Trophoblast cell (in vitro differentiated cells and primary cell): ENCODE measurements around the gene SLC35B2.

Source experiments
- DNase-seq, 2 donors: peaks; one replicate each; pipeline ENCODE4 v3.0.0-alpha.2; 2016
- H2AFZ ChIP-seq: 2 replicates; pipeline ENCODE4 v1.6.1; 2013; ENCODE audit warnings: low read length, moderate library complexity, mild to moderate bottlenecking; ENCODE audit not compliant: insufficient read depth, poor library complexity
- H2AK5ac ChIP-seq: 2 replicates; pipeline ENCODE4 v1.6.1; 2013; ENCODE audit warnings: mild to moderate bottlenecking, low read length
- H2BK120ac ChIP-seq: 2 replicates; pipeline ENCODE4 v1.6.1; 2013; ENCODE audit warnings: low read length, mild to moderate bottlenecking, moderate library complexity; ENCODE audit not compliant: insufficient read depth, poor library complexity
- H2BK12ac ChIP-seq: 2 replicates; pipeline ENCODE4 v1.6.1; 2013; ENCODE audit warnings: mild to moderate bottlenecking, low read length, moderate library complexity
- H2BK5ac ChIP-seq: 2 replicates; pipeline ENCODE4 v1.6.1; 2013; ENCODE audit warnings: low read length, low read depth, moderate library complexity, mild to moderate bottlenecking; ENCODE audit not compliant: poor library complexity
- H3K14ac ChIP-seq: 2 replicates; pipeline ENCODE4 v1.6.1; 2013; ENCODE audit warnings: mild to moderate bottlenecking, low read length
- H3K18ac ChIP-seq: 2 replicates; pipeline ENCODE4 v1.6.1; 2013; ENCODE audit warnings: mild to moderate bottlenecking, low read length
- H3K23ac ChIP-seq: 2 replicates; pipeline ENCODE4 v1.6.1; 2013; ENCODE audit warnings: low read length
- H3K27ac ChIP-seq: 2 replicates; pipeline ENCODE4 v1.5.1; 2013; ENCODE audit warnings: low read depth, mild to moderate bottlenecking, inconsistent platforms, low read length, moderate library complexity
- H3K27me3 ChIP-seq: 2 replicates; pipeline ENCODE4 v1.6.1; 2013; ENCODE audit warnings: inconsistent platforms, mild to moderate bottlenecking, low read length, moderate library complexity; ENCODE audit not compliant: insufficient read depth
- H3K36me3 ChIP-seq, 2 experiments: 1 replicate in 1 of 2; 2 replicates in 1 of 2; pipeline ENCODE4 v1.6.1; 2013; ENCODE audit warnings: low read length in 2 of 2, mild to moderate bottlenecking in 2 of 2, moderate library complexity in 1 of 2; ENCODE audit not compliant: insufficient read depth in 2 of 2, control insufficient read depth in 1 of 2
- H3K4ac ChIP-seq: 2 replicates; pipeline ENCODE4 v1.6.1; 2013; ENCODE audit warnings: low read depth, mild to moderate bottlenecking, low read length, moderate library complexity
- H3K4me1 ChIP-seq, 2 experiments: 1 replicate in 1 of 2; 2 replicates in 1 of 2; pipeline ENCODE4 v1.6.1; 2013; ENCODE audit warnings: low read length in 2 of 2, mild to moderate bottlenecking in 2 of 2, moderate library complexity in 1 of 2; ENCODE audit not compliant: insufficient read depth in 2 of 2, control insufficient read depth in 1 of 2
- H3K4me2 ChIP-seq: 2 replicates; pipeline ENCODE4 v1.6.1; 2013; ENCODE audit warnings: inconsistent platforms, mild to moderate bottlenecking, low read length, moderate library complexity
- H3K4me3 ChIP-seq: 2 replicates; pipeline ENCODE4 v1.5.1; 2013; ENCODE audit warnings: mild to moderate bottlenecking, low read depth, low read length, inconsistent platforms
- H3K79me1 ChIP-seq: one replicate; pipeline ENCODE4 v1.6.1; 2013; ENCODE audit warnings: low read length
- H3K79me2 ChIP-seq: 2 replicates; pipeline ENCODE4 v1.6.1; 2013; ENCODE audit warnings: low read length, mild to moderate bottlenecking; ENCODE audit not compliant: control insufficient read depth, insufficient read depth, poor library complexity
- H3K9ac ChIP-seq: 2 replicates; pipeline ENCODE4 v1.6.1; 2013; ENCODE audit warnings: mild to moderate bottlenecking, low read length
- H3K9me3 ChIP-seq: 2 replicates; pipeline ENCODE4 v1.6.1; 2013; ENCODE audit warnings: low read depth, mild to moderate bottlenecking, control low read depth, inconsistent platforms, low read length; ENCODE audit not compliant: insufficient read depth
- H4K12ac ChIP-seq: 2 replicates; pipeline ENCODE4 v1.6.1; 2013; ENCODE audit warnings: low read depth, mild to moderate bottlenecking, low read length, moderate library complexity
- H4K8ac ChIP-seq: 2 replicates; pipeline ENCODE4 v1.6.1; 2013; ENCODE audit warnings: low read depth, mild to moderate bottlenecking, low read length, moderate library complexity
- H4K91ac ChIP-seq: one replicate; pipeline ENCODE4 v1.6.1; 2013; ENCODE audit warnings: low read depth, mild to moderate bottlenecking, low read length, moderate library complexity
- WGBS: extraction: QIAGEN DNeasy Blood & Tissue Kit; methylation state at CpG from one replicate; pipeline ENCODE4 v1.1.7; 2013; ENCODE audit warnings: missing lambda C conversion rate; ENCODE audit not compliant: insufficient read length, insufficient coverage; ENCODE audit errors: extremely low coverage; 5-methylcytosine and 5-hydroxymethylcytosine counted together

SLC35B2 gene

DNA sequence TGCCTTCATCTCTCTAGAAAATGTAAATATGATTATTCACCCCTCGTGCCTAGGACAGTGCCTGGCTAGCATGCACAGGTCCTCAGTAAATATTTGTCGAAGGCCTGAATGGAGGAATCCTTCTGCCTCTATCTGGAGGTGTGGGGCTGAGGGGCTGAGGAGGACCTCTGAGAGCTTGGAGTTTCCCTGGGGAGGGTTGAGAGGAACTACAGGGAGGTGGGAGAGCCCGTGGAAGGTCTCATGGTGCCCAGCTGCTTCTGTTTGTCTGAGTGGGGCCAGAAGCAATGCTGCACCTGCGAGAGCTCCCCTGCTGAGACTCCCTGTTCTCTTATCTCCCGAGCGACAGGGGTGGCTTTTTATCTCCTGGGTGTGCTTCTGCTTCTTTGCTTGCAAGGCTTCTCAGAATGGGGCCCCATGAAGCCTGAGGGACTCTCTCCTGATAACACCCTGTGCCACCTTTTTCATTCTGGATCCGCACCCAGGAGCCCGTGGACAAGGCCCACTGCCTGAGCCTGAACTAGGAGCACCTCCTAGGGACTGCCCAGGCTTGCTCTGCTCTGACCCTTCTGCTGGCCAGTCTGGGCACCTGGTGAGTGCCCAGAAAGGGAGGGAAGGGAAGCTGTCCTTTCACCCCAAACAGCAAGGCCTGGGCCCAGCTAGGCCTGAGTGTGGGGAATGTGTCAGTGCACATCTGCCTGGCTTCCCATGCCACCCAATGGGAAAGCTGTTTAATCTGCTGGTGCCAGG lies 31.6 kb downstream of the SLC35B2 start:
- H3K27ac ChIP-seq: no peak overlapping the region
- peaks cover 7% of the 10 kb centered on the region for H3K79me2 ChIP-seq
- no peaks in the 10 kb centered on the region for H3K27me3 ChIP-seq
- H3K14ac ChIP-seq: peak overlapping the region; percentile 64
- peaks cover 30% of the 10 kb centered on the region for H3K79me1 ChIP-seq
- H4K91ac ChIP-seq: peak overlapping the region; percentile 54
- H2AK5ac ChIP-seq: peak overlapping the region; percentile 79
- H3K4me3 ChIP-seq: no peak overlapping the region
- H2BK5ac ChIP-seq: no peak overlapping the region
- H3K4me1 ChIP-seq: peaks cover 68 to 71% of the 10 kb centered on the region in 2 experiments
- H3K4ac ChIP-seq: peak overlapping the region; percentile 27
- peak overlapping the region; percentile 16 for H4K12ac ChIP-seq
- H3K9ac ChIP-seq: no peak overlapping the region
- no peak overlapping the region for H2BK120ac ChIP-seq
- H3K23ac ChIP-seq: no peak overlapping the region
- H4K8ac ChIP-seq: no peak overlapping the region
- peak overlapping the region; percentile 79 for H3K18ac ChIP-seq
- H3K4me2 ChIP-seq: no peak overlapping the region
- H3K9me3 ChIP-seq: no peaks in the 10 kb centered on the region
- DNase-seq: no peak
- H2BK12ac ChIP-seq: peak overlapping the region; percentile 50
- H3K36me3 ChIP-seq: peaks cover 21 to 24% of the 10 kb centered on the region in 2 experiments
- no peak overlapping the region for H2AFZ ChIP-seq
- no CpG with 5 or more reads among the region's 8 CpGs for WGBS

DNA sequence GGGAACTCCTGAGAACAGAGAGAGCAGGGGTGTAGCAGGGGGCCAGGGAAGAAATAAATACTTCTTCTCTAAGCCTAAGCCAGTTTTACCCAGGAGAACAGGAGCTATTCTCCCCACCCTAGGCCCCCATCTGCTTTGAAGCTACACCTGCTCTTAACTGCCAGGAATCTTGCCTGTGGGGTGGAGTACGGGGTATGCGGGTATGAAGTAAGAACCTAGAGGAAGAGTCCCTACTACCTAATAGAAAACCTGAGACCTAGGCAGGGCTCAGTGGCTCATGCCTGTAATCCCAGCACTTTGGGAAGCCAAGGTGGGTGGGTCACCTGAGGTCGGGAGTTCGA lies 32.4 kb downstream of the SLC35B2 start:
- Histone ChIP-seq H3K27me3 (no peaks in the 10 kb centered on the region), H4K8ac (no peak overlapping the region), H3K18ac (no peak overlapping the region), H2BK5ac (no peak overlapping the region), H3K14ac (no peak overlapping the region), H3K9ac (no peak overlapping the region), H3K79me1 (peaks cover 25% of the 10 kb centered on the region), H3K36me3 (peaks cover 16% of the 10 kb centered on the region in 2 experiments), H2BK120ac (no peak overlapping the region), H2AK5ac (no peak overlapping the region), H2BK12ac (no peak overlapping the region), H2AFZ (no peak overlapping the region), H3K4ac (no peak overlapping the region), H3K23ac (no peak overlapping the region), H3K27ac (no peak overlapping the region), H4K91ac (no peak overlapping the region), H4K12ac (no peak overlapping the region), H3K4me2 (peak overlapping the region; percentile 88), H3K4me3 (no peak overlapping the region), H3K79me2 (peaks cover 7% of the 10 kb centered on the region), H3K9me3 (no peaks in the 10 kb centered on the region), H3K4me1 (peaks cover 60 to 65% of the 10 kb centered on the region in 2 experiments)
- WGBS: no CpG with 5 or more reads among the region's 4 CpGs
- peak; percentile 90 to 95 for DNase-seq

DNA sequence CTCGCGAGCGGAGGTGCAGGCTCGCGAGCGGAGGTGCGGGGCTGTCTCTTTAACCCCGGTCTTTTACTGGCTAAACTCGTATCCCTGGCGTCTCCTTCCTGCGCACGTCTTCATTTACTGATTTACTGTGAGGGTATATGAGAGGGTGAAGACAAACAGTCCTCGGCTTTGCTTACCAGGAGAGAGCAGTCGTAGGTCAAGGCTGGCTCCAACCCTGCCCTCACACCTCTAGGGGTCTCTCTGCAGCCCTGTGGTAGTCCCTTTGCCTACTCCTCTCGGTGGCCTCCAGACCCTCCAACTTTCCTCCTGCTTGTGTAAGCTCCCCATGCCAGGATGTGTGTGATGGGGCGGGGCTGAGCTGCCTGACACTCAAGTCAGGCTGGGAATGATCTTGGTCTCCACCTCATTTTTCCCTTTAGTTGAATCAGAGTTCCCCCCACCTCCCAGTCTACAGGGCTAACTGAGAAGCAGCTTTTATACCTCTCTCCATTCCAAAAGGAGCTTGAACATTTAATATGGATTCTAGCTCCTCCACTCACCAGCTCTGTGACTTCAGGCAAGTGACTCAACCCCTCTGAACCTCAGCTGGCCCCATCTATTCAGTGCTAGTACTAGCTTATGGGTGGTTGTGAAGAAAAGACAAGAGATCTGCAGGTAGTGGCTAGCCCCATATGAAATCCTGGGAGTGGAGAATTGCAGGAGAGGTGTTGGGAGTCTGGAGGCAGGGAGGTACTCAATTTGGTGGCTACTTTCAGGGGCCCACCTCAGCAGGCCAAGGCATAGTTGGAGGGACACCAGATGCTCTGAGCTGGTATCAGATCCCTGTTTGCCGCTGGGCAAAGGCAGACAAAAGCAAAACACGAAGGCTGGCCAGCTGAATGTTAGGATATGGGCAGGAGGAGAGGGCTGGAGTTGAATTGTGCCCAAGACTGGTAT lies 33.0 kb downstream of the SLC35B2 start:
- Histone ChIP-seq H2AFZ (peak overlapping the region; percentile 1), H3K9ac (no peak overlapping the region), H4K8ac (no peak overlapping the region), H3K4me3 (peak overlapping the region; percentile 62), H3K4me2 (peak overlapping the region; percentile 88), H3K36me3 (peaks cover 9% of the 10 kb centered on the region in 2 experiments), H3K23ac (no peak overlapping the region), H3K9me3 (no peaks in the 10 kb centered on the region), H3K27me3 (no peaks in the 10 kb centered on the region), H2AK5ac (no peak overlapping the region), H3K79me1 (peaks cover 27% of the 10 kb centered on the region), H3K4ac (peak overlapping the region; percentile 43), H3K79me2 (peaks cover 7% of the 10 kb centered on the region), H4K91ac (no peak overlapping the region), H4K12ac (no peak overlapping the region), H3K14ac (peak overlapping the region; percentile 12), H2BK12ac (no peak overlapping the region), H3K18ac (peak overlapping the region; percentile 20), H3K27ac (no peak overlapping the region), H2BK5ac (no peak overlapping the region), H2BK120ac (peak overlapping the region; percentile 4), H3K4me1 (peaks cover 60 to 64% of the 10 kb centered on the region in 2 experiments)
- peak in 1 of 2 donors; percentile 59 for DNase-seq
- WGBS: no CpG with 5 or more reads among the region's 18 CpGs

DNA sequence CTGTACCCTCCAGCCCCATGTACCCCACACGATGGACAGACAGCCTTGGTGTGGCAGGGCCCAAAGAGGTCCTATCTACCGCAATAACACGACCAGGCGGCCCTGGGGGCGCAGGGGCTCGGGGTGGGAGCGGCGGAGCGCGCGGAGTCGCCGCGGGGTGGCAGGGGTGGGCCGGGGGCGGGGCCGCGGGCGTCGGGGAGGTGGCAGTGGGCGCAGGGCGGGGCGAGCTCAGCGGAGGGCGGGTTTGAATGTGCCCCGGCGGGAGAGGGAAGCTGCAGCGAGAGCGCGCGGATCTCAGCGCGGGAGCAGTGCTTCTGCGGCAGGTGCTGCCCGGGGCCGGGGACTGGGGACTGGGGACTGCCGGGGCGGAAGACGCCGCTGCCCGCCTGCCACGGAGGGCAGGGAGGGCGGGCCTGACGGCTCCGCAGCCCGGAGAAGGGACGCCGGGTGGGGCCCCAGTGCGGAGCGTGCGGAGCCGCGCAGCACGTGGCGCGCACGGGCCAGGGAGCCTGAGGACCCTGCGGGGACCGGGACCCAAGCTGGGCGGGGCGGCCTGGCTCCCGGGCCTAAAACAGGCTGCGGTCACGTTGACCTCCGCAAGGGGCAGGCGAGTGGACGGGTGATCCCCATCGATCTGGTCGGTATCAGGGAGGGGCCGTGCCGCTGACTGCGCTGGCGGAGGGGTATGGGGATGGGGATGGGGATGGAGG lies 33.9 kb downstream of the SLC35B2 start, which contains the start of gene SLC29A1:
Gene SLC29A1, plus strand, starts transcription at position 277 of the 710 bp plus-strand sequence. CDS start 3,719 bp downstream, outside the sequence.
- Histone ChIP-seq H2BK12ac (peak within 1 kb of the TSS; percentile 6), H3K4me1 (peaks cover 62 to 66% of the 10 kb centered on the region in 2 experiments), H2AK5ac (peak within 1 kb of the TSS; percentile 40), H3K14ac (peak within 1 kb of the TSS; percentile 71), H2AFZ (peak within 1 kb of the TSS; percentile 30), H3K36me3 (peaks cover 2% of the 10 kb centered on the region in 2 experiments), H2BK5ac (no peak within 1 kb of the TSS), H4K8ac (peak within 1 kb of the TSS; percentile 0), H3K4ac (peak within 1 kb of the TSS; percentile 43), H3K23ac (no peak within 1 kb of the TSS), H3K18ac (peak within 1 kb of the TSS; percentile 72), H3K79me1 (peaks cover 35% of the 10 kb centered on the region), H3K4me2 (peak within 1 kb of the TSS; percentile 88), H4K91ac (peak within 1 kb of the TSS; percentile 16), H2BK120ac (peak within 1 kb of the TSS; percentile 0), H3K9ac (no peak within 1 kb of the TSS), H3K79me2 (peaks cover 7% of the 10 kb centered on the region), H3K27ac (no peak within 1 kb of the TSS), H3K4me3 (peak within 1 kb of the TSS; percentile 62), H3K9me3 (no peaks in the 10 kb centered on the region), H4K12ac (no peak within 1 kb of the TSS), H3K27me3 (no peaks in the 10 kb centered on the region)
- no CpG with 5 or more reads among the region's 73 CpGs for WGBS
- peak in 1 of 2 donors; percentile 57 for DNase-seq
